Astrocyte (in vitro differentiated cells and primary cell): ENCODE measurements around the gene NR5A1.

Experiments
- EZH2 ChIP-seq: IDR thresholded peaks from 2 replicates; pipeline ENCODE4 v1.6.1; 2012; ENCODE audit warnings: mild to moderate bottlenecking, low read length, inconsistent platforms; ENCODE audit not compliant: insufficient read depth
- TF ChIP-seq, protein P1 (sequence below): IDR thresholded peaks from 2 replicates; pipeline ENCODE4 v1.5.1; 2011; ENCODE audit warnings: low read depth, mild to moderate bottlenecking, inconsistent platforms, low read length, moderate library complexity; ENCODE audit not compliant: insufficient read depth

DNA sequence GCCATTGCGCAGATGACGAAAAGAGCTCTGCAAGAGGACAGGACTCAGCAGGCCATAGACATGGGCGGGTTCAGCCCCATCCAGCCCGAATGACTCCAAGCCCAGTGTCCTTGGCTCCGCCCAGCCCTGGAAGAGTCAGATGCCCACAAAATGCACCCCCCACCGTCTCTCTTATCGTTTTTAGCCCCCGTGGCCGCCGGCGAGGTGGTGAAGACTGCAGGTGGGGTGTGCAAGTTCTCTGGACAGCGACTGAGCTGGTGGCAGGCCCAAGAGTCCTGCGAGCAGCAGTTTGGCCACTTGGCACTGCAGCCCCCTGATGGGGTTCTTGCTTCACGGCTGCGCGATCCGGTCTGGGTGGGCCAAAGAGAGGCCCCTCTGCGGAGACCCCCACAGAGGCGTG lies 54.9 kb downstream of the NR5A1 start:
- TF ChIP-seq, protein P1, sequence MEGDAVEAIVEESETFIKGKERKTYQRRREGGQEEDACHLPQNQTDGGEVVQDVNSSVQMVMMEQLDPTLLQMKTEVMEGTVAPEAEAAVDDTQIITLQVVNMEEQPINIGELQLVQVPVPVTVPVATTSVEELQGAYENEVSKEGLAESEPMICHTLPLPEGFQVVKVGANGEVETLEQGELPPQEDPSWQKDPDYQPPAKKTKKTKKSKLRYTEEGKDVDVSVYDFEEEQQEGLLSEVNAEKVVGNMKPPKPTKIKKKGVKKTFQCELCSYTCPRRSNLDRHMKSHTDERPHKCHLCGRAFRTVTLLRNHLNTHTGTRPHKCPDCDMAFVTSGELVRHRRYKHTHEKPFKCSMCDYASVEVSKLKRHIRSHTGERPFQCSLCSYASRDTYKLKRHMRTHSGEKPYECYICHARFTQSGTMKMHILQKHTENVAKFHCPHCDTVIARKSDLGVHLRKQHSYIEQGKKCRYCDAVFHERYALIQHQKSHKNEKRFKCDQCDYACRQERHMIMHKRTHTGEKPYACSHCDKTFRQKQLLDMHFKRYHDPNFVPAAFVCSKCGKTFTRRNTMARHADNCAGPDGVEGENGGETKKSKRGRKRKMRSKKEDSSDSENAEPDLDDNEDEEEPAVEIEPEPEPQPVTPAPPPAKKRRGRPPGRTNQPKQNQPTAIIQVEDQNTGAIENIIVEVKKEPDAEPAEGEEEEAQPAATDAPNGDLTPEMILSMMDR = no peak
- TF ChIP-seq EZH2 = no peak
